GM23248 (cell line): Measurements from ENCODE around the gene ASAP2.

Source experiments
- EZH2 ChIP-seq: fragments of 200-600 bp; sonication (generic); IDR thresholded peaks from 2 replicates; pipeline ENCODE4 v1.6.1; 2018; ENCODE audit warnings: antibody characterized with exemption, mild to moderate bottlenecking; ENCODE audit not compliant: insufficient read depth, poor library complexity, severe bottlenecking
- EZH2phosphoT487 ChIP-seq: fragments of 200-600 bp; sonication (generic); IDR thresholded peaks from 2 replicates; pipeline ENCODE4 v1.6.1; 2018; ENCODE audit warnings: antibody characterized with exemption, moderate library complexity, mild to moderate bottlenecking, low read depth; ENCODE audit not compliant: insufficient read depth

- TF ChIP-seq EZH2 (no peak), EZH2phosphoT487 (no peak)
These were observed 28.3 kb upstream of the ASAP2 start for GRCh38 chr2:9178110-9178903.
